GM21737 (cell line): ENCODE results near the gene ARPC1B.
A peak's percentile ranks its signal among the peaks of the same experiment; 100 is the strongest.
"Not testable (repeated sequence)": the region's sequence is repeated elsewhere in the genome, so short reads cannot be mapped to it uniquely, and the experiment has no call there.

Experiments
- ATAC-seq: cut with Tn5 transposase; IDR thresholded peaks from one replicate; pipeline ENCODE4 v1.9.1; 2021; ENCODE audit warnings: mild to moderate bottlenecking, moderate library complexity; ENCODE audit not compliant: unreplicated experiment

ARPC1B gene

GRCh38 chr7:99366646-99367045 lies 7.9 kb upstream of the ARPC1B start:
- no peak for ATAC-seq

GRCh38 chr7:99368750-99369389 lies 5.7 kb upstream of the ARPC1B start:
- ATAC-seq: no peak

GRCh38 chr7:99369767-99370391 lies 4.7 kb upstream of the ARPC1B start:
- no peak for ATAC-seq

- no peak for ATAC-seq
Measured at GRCh38 chr7:99371376-99371920, 3.1 kb upstream of the ARPC1B start.

- ATAC-seq: no peak
Measured at GRCh38 chr7:99372275-99373090, 2.0 kb upstream of the ARPC1B start.

GRCh38 chr7:99373091-99374066 lies 1.2 kb upstream of the ARPC1B start:
- no peak for ATAC-seq

- ATAC-seq: peak; percentile 47
Measured at GRCh38 chr7:99375070-99375807, 709 bp downstream of the ARPC1B start.

GRCh38 chr7:99379043-99379577 lies 4.6 kb downstream of the ARPC1B start:
- no peak for ATAC-seq

GRCh38 chr7:99379693-99380031 lies 5.1 kb downstream of the ARPC1B start:
- ATAC-seq: not testable (repeated sequence)

- ATAC-seq: peak; percentile 36
Measured at GRCh38 chr7:99380032-99380822, 5.7 kb downstream of the ARPC1B start.

DNA sequence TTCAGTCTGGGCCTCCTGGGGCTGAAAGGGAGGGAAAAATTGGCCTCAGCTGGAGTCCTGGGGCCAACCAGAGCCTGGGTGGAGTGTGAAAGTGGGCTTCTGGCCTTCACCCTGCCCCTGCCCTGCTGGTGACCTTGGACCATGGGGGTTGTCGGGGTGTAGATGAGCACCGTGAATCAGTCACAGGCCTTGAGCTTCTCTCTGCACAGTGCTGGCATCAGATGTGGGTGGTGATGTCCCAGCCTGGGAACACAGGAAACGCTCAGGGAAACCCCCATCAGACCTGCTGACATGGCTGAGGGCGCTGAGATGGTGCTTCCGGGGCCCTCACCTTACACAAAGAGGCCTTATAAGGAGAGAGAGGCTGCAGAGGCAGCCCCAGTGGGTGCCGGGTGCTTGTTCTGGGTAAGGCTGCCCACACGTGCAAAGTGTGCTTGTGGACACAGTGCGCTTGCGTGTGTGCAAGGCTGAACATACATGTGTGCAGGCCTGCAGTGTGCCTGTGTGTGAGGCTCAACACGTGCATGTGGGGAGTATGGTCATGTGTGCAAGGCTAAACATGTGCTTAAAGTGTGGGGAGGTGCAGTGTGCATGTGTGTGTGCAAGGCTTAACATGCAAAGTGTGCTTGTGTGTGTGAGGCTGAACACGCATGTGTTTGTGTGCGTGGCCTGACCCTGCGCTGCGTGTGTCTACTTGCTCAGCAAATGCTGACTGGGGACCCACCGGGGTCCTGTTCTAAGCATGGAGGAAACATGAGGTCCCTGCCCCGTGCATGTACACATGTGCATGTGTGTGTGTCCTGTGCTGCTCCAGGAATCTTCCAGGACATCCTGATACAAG lies 6.5 kb downstream of the ARPC1B start:
- peak; percentile 73 for ATAC-seq

DNA sequence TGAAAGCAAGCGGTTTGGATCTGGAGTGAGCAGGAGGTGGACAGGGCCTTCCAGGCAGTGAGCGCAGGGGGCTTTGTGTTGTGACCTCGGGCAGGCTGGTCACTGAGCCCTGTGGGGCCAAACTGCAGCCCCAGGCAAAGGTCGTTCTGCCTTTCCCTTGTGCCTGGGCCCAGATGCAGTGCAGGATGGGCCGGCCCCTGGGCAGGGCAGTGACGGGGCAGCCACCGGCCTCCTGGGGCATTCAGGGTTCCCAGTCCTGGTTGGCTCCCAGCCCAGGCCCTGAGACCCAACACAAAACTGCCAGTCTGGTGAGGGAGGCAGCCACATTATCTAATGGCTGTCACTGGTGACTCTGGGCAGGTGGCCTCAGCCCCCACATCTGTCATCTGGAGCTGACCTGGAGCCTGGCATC lies 7.1 kb downstream of the ARPC1B start:
- ATAC-seq: no peak

DNA sequence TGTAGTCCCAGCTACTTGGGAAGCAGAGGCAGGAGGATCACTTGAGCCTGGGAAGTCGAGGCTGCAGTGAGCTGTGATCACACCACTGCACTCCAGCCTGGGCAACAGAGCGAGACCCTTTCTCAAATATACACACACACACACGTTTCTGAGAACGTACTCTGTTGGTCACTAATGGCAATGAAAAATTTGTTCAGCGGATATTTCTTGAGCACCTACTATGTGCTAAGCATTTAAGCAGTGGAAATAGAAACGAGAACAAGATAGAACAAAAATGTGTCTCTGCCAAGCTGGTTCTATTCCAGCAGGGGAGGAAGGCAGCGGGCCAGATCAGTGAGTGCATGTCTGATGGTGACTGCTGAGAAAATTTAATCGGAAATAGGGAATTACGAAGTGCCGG lies 8.7 kb downstream of the ARPC1B start:
- ATAC-seq: no peak

GRCh38 chr7:99383791-99384370 lies 9.4 kb downstream of the ARPC1B start:
- no peak for ATAC-seq

DNA sequence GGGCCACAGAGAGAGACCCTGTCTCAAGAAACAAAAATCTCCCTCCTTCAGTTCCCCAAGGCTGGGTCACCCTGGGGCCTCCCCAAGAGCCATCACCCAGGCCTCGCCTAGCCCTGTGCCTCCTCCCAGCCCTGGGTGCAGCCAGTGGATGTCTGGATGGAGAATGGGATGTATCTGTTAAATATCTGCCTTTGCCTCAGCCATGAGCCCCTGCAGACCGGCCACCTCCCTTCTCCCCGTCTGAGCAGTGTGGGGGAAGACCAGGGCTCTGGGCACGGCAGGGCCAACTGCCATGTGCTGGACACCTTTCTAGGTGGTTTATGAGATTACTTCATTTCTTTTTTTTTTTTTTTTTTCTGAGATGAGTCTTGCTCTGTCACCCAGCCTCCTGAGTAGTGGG lies 10.0 kb downstream of the ARPC1B start:
- no peak for ATAC-seq

DNA sequence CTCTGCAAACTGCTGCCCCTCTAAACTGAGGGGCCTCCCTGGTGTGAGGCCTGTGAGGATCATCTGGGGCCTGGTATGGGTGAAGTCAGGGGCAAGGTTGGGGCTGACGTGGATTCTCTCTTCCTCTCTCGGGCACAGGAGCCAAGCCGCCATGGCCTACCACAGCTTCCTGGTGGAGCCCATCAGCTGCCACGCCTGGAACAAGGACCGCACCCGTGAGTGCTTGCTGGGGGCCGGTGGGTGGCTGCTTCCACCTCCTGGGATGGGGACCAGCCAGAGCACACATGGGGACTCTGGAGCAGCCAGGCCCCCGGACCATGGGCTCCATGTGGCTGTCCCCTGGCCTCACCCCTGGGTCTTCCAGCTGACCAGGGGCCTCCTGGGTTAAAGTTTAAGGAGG lies 11.0 kb downstream of the ARPC1B start:
- no peak for ATAC-seq

DNA sequence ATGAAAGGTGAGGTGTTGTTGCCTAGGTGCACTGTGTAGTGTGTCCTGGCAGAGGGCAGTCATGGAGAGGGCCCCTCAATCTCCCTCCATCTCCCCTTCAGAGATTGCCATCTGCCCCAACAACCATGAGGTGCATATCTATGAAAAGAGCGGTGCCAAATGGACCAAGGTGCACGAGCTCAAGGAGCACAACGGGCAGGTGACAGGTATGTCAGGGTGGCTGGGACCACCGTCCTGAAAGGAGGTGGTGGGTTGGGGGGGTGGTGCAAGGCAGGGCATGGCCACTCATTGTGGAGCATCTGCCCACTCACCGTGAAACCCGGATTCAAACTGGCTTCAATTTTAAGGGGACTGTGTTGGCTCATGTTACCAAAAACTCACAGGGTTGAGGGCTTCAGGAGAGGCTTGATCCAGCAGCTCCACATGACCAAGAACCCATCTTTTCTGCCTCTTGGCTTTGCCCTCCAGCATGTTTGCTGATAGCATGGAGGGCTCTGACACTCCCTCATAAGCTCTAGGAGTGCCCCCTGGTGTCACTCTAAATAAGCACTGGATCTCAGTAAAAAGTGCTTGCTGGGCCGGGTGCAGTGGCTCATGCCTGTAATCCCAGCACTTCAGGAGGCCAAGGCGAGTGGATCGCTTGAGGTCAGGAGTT lies 12.2 kb downstream of the ARPC1B start:
- ATAC-seq: no peak
